GM19397 (cell line): ENCODE measurements around the gene BANK1.

ENCODE experiments used
- ATAC-seq: cut with Tn5 transposase; IDR thresholded peaks from one replicate; pipeline ENCODE4 v1.9.1; 2021; ENCODE audit warnings: mild to moderate bottlenecking, moderate library complexity; ENCODE audit not compliant: unreplicated experiment

BANK1 gene

DNA sequence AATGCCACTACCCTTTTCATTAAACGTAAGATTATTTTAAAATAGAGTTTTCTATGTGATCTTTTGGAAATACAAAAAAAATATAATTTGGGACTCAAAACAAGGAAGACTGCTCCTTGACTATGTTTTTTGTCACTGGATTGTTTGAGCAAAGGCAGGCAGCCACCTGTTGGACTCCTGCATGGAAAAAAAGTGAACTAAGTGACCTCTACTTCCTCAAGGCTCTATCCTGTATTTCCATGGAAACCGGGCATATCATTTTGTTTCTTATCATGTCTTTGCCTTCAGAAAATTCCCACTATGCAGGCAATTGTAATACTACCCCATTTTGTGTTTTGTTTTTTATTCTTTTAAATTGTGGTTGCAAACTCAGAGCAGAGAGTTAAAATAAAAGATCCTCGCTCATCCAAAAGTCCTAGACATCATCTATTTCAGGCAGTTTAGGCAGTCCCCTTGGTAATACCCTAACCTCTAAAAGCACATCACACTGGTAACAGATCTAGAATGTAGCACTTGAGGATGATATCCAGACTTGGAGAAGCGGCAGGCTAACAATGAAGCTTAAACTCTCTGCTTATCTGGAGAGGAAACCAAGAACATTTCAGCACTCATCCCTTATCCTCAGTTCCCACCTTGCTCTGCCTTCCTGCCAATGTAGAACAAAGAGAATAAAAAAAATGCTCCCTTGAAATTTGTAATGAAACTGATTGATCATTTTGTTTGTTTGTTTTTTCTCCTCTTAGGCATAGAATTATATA, 165.7 kb downstream of the BANK1 start:
- ATAC-seq = no peak

DNA sequence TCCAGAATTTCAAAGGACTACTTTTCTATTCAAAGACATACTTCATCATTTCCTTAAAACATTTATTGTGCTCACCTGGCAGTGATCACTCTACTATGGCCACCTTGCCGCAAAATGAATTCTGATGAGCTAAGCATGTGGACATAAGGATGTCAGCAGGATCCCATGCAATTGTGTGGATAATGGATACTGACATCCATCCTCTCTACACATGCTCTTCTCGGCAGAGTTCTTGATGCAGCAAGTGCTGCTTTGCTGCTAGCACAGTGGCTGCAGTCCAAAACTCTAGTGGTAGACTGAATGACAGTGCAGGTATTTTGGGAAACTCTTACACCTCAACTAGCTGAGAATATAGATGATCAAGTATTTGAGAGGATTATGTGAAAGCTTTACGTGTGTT, 168.0 kb downstream of the BANK1 start:
- no peak for ATAC-seq

DNA sequence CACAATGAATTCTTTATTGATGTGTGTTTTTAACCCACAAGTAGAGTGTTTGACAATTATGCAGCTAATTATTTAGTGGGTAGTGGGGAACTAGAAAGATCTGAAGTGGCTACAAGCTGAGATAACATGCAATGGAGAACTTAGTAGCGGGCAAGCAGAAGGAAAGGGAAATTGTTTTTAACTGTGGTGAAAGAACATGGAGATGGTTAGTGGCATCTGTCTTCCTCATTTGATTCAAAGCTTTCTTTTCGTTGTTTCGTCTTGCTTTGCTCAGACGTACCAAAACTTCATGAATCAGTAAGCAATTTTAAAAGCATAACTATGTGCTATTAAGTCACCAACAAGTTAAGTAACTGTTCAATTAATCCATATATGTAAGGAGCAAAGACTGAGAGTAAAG, 169.9 kb downstream of the BANK1 start:
- ATAC-seq = no peak

DNA sequence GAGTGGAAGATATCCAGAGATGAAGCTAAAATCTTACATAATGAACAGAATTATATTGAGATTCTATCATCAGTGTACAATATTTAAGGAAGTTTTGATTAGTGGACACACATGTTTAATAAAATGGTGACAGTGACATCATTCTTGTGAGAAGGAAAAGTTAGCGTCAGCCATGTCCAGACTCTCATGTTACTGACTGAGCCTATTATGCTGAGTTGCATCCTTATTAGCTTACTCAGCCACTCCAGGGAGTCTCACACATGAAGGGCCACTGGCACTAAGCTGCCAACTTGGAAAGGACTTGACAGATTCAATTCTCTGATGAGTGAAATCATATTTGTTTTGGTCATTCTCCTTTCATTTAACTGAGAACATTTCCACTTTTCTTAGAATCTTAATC, 170.6 kb downstream of the BANK1 start:
- no peak for ATAC-seq

DNA sequence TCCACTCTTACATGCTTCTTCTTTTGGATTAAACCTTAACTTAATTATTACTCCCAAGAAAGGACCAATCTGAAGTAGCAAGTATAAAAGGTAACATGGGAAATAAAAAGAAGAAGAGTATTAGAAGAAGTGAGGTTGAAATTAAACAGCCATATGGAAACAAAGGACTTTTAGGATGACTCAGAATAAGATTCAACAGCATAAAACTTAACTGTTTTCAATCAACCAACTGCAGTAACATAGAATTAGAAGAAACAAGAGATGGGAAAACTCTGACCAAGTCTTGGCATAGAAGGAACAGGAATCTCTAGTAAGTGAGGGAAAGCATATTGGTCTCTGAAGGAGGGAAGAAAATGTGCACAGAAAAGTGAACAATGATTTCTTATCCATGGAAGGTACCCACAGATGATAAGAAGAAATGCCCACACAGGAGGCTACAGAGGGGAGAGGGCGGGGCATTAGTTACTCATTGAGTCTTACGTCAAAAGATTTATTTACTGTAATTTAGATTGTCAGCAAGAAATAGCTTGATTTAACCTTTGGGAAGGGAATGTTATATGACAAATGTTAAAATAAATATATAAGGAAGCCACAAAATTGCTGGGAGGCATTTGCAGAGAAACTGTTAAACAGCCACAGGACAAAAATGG, 177.3 kb downstream of the BANK1 start:
- no peak for ATAC-seq

DNA sequence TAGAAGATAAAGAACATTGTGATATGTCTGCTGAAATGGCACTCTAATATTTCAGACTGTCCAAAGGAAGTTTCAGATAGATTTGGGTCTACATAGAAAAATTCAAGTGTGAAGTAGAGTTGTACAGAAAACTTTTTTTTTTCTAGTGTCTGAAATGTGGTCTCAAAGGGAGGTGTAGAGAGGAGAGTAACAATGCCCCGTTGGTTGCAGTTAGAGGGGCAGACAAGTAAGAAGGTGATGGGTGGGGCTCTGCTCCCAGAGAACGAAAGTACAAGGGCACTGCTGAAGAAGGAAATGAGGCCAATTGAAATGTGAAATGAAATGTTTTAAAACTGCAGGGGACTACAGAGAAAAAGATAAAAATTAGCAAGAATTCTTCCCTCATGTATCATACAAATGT, 177.8 kb downstream of the BANK1 start:
- ATAC-seq = no peak

DNA sequence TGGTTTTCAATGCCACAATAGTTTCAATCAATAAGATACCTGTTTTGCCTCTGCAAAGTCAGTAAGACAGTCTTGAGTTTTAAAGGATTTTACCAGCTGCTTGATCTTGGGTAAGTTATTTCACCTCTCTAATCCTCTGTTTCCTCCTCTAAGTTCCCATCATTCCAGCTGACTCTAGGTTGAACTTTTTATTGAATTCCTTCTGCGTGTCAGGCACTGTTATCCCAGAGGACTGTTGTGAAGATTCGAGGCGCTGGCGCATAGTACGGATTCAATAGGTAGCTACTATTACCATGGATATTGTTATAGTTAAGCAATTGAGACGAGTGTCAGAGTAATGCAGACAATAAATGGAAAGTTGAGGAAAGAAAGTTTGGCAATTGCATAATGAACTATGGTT, 179.4 kb downstream of the BANK1 start:
- ATAC-seq = no peak

DNA sequence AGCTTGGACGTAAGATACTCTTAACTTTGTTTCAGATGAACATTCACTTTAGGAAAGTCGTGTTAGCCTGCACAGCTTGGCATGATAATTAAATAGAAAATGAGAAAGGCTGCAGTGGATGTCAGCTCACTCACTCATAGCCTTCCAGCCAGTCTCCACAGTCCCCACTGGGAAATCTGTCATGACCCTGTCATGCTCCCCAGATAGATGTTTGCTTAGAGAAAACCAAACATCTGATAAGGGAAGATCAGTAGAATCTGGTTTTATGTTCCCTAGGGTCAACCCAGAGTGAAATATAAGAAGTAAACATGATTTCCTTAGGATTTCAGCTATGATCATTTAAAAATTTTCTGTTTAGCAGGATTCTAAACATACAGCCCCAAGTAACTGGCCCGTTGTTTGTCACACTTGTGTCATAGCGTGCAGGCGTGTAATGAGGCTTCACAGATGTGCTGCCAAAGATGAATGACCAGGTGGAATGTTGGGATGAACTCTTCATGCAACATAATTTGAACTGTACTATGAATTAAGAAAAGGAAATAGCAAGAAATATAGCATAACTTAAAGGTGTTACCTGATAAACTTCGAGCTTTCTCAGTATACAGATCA, 180.1 kb downstream of the BANK1 start:
- ATAC-seq = no peak

DNA sequence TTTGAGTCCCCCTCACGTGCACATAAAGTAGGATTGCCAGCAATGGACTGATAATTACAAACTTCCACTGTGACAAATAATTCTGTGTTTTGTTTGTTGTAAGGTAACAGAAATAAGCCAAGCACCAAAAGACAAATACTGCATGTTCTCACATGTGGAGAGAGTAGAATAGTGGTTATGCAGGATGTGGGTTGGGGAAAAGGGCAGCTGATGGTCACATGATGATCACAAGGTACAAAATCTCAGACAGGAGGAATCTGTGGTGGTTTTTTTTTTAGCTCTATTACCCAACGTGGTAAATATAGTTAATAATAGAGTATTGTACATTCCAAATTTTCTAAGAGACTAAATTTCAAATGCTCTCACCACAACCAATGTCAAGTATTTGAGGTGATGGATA, 182.3 kb downstream of the BANK1 start:
- ATAC-seq = no peak

DNA sequence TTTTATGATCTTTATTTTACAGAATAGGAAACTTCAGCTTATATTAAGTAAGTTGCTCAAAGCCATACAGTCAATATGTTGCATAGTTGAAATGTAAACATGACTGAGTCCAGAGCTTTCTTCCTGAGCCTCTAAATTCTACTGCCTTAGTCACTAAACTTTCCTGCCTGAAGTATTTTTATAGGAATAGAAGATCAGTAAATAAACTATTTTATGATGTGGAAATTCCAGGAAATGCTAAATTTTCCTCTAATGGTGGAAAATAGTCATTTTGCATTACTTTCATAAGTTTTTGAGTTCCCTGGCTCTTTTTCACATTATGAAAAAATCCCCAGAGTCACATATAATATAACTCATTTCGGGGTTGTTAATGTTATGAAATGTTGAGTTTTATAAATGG, 182.8 kb downstream of the BANK1 start:
- ATAC-seq = no peak

DNA sequence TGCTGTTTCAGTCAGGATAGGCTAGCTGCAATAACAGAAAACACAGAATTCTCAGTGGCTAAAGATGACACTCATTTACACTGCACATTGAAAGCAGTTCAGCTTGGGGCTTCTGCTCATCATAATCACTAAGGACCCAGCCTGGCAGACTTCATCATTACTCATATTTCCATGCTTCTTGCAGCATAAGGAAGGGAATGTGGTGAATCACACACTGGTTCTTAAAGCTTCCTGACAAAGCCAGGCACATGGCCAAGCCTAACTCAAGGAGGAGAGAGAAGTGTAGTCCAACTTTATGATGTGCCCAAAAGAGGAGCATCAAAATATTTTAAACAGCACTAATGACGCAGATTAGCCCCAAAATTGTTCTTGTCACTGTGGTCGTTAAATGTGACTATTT, 186.5 kb downstream of the BANK1 start:
- no peak for ATAC-seq

DNA sequence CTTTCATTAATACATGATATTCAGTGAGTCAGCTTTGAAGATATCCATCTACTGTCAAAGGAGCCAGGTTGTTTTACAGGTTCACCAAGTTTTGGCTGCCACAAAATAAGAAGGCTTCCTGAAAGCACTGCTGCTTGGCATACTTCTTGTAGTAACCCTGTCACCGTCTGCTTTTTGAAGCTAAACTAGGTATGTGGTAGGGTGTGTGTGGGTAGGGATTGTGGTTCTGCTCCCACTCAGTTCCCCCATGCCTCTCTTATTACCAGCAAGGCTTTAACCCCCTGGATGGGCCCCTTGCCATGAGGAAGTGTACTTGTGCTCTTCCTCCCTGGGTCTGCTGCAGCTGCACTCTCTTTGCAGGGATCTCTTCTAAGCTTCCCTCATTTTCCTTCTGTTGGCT, 191.2 kb downstream of the BANK1 start:
- no peak for ATAC-seq

DNA sequence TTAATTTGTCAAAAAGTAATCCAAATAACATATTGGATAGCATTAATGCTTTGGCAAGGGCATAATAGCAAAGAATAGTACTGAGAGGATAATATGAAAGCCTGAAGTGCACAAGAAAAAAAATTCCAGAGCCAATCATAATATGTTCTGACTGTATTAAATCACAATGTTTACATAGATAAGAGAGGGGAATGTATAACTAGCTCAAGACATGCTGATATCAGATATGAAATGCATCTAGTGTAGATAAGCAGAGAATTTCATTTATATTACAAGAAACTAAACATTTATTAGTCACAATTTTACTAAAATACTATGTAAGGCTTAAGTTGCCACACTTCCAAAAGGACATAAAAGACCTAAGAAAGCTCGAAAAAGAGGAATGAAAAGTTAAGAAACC, 193.3 kb downstream of the BANK1 start:
- no peak for ATAC-seq

DNA sequence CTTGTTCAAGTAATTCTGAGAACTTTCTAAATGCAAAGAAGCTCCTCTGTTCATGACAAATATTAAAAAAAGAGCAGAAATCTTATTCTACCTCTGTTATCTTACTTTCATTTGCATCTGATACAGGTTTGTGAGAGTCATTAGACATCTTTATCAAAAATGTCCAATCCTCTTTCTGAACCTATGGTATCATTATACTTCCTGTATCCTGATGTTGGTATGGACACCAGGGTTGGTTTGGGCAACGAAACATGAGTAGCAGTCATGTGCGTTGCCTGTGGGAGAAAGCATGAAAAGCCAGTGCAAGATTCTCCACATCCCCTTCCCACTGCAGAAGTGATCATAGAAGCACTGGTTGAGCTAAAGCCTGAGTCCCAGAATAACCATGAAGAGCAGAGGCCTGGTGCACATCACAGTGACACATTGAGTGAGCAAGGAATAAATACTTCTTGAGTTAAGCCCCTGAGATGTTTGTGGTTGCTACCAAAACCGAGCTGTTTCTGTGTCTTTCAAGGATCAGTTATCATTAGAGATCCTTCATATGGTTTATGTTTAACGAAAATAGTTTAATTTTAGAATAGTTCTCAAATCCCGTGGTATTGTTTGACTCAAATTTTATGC, 197.2 kb downstream of the BANK1 start:
- ATAC-seq = peak; percentile 96

DNA sequence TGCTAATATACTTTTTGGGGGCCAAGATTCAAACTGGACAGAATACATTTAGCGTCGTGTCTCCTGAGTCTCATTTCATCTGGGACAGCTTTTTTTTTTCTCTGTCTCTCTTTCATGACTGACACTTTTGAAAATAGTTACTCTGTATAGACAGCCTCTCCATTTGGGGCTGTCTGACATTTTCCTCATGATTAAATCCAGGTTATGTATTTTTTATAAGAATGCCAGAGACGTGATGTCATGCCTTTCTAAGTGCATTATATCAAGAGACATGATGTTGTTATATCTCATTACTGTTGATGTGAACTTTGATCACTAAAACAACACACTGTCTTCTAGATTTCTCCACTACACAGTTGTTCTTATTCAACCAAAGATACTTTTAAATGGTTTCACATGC, 199.0 kb downstream of the BANK1 start:
- no peak for ATAC-seq

DNA sequence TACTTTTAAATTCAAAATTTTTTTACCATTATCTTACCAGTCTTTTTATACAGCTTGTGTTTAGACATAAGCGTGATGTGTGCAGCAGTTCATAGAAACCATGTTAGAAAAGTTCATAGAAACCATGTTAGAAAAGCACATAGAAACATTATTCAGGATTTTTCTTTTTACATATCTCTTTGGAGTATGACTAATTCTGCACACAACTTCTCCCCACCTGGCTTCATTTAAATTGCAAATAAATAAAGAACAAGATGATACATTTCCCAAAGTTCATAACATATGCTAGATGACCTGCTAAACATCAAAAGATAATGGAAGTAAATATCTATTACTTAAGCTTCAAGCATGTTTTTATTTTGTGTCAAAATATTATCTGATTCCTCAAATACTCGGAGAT, 201.9 kb downstream of the BANK1 start:
- ATAC-seq = no peak

DNA sequence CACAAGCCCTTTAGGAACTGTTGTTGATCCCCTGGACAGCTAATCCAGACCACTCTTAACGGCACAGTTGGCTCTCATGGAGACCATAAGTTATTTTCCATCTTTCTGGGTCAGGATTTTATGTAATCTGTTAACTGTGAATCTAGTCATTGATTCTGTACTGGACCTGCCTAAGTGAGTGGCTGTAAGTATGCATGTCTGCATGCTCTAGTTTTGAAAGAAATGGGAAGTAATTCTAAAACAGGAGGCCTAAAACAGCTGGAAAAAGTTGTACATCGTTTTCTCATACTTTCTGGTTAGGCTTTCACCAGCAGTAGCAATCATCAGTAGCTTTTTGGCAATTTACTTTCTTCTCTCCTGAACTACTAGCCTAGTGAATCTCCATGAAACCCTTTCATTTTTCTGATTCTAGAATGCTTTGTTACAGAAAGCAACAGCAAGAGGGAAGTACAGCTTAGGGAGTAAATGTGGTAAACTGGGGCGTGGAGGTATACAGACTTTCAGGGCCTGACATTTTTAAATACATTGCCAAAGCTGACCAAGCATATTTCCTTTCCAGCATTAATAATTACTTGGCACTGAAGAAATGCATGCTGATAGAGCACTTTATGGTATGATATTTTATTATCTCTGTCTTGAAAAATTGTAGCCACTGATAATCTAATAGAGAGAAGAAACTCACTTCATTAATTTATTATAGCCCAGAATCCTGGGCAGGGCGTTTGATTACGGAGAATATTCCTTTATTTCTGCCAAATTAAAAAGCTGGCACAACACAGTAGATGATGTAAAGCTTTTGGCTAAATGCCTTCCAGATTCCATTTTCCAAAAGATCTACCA, 202.7 kb downstream of the BANK1 start:
- ATAC-seq = no peak

DNA sequence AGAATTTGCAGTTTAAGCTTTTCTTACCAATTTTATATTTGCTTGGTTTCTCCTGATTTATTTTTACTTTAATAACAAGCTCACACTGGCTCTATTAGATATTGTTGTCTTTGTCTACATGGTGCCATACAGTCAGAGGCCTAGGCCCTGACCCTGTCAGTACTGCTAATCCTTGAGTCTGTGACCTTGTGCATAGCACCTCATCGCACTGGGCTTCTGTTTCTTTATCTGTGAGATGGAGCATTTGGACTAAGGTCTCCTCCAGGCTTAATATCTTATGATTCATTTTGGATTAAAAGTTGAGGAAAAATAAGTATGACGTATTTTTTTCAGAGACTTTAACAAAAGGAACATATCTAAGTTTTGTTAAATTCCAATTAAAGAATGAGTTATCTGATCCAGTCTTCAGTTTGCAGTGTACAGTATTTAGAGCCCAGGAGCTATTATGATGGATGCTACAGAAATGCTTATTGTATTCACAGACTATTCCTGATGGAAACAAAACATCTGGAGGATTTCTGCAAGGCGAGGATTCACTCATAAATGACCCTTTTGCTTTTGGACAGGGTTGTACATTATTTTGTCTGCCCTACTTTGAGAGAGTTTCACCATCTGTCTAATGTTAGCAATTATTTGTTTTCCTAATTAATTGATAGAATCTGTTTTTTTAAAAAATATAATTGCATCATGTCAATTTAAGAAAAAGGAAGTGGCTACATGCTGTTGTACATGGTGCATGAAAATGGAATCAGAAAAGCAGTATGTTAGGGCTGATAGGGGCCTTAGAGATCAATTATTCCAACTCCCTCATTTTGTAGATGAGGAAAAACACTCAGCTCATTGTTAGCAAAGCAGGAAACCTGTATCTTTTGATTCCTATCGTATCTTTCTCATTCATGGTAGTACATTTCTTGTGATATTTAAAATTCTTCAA, 203.6 kb downstream of the BANK1 start:
- no peak for ATAC-seq

DNA sequence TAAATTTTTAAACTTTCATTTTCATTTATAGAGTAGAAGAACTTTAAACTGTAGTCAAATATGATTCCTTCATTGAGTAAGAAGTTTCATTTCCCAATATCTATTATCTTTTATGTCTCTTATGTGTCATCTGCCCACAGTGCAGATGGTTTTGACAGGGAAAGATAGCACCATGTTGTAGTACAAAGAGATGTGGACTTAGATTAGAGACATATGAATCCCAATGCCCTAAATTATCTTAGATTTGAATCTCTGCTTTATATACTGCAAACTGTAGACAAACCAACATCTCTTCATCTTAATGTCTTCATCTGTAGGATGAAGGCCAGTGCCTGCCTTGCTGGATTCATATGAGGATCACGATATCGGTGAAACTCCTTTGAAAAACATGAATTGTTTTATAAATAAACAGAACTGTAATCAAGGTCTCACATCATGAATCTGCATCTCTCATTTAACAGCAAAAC, 217.5 kb downstream of the BANK1 start:
- peak; percentile 79 for ATAC-seq

DNA sequence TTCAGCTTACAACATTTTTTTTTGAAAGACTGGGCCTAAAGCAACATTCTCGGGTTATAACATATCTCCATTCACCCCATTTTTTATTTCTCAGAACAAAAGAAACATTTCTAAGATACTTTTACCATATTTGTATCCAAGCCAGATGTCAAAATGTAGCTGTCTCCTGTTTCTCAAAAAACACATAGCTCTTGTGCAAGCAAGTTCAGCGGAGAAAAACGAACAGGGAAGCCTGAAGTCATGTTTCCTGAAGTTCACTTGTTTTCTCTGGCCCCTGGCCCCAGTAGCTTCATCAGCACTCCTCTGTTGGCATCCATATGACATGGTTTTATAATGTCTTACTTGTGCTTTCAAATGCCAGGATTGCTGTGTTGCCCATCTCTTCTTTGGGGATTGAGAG, 218.2 kb downstream of the BANK1 start:
- ATAC-seq = no peak
